DND-41 (cell line): ENCODE measurements around the gene C15orf40.

ENCODE experiments used
- EZH2 ChIP-seq: IDR thresholded peaks from 3 replicates; pipeline ENCODE4 v1.6.1; 2012; ENCODE audit warnings: borderline replicate concordance, low read depth, mild to moderate bottlenecking, moderate library complexity, low read length, inconsistent platforms; ENCODE audit not compliant: severe bottlenecking
- TF ChIP-seq, protein P1 (sequence below): IDR thresholded peaks from 2 replicates; pipeline ENCODE4 v1.5.1; 2012; ENCODE audit warnings: borderline replicate concordance, low read length, moderate library complexity, mild to moderate bottlenecking; ENCODE audit not compliant: poor library complexity, severe bottlenecking; ENCODE audit errors: extremely low read depth

DNA sequence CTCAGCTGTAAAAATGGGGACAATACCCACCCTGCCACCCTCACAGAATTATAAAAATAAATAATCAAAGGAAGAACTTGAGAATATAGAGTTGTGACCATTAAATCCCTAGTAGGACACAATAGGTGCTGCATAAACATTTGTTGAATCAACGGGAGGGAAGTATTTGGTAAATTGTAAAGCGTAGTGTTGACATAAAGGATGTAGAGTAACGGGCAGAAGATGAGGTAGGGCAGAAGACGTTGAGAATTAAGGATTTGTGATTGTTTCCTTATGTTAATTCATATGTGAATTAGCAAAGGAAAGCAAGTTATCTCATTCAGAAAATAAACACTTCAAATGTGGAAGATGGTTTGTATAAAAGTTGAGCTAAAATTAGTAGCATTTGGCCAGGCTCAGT, 18.3 kb downstream of the C15orf40 start:
- TF ChIP-seq, protein P1, sequence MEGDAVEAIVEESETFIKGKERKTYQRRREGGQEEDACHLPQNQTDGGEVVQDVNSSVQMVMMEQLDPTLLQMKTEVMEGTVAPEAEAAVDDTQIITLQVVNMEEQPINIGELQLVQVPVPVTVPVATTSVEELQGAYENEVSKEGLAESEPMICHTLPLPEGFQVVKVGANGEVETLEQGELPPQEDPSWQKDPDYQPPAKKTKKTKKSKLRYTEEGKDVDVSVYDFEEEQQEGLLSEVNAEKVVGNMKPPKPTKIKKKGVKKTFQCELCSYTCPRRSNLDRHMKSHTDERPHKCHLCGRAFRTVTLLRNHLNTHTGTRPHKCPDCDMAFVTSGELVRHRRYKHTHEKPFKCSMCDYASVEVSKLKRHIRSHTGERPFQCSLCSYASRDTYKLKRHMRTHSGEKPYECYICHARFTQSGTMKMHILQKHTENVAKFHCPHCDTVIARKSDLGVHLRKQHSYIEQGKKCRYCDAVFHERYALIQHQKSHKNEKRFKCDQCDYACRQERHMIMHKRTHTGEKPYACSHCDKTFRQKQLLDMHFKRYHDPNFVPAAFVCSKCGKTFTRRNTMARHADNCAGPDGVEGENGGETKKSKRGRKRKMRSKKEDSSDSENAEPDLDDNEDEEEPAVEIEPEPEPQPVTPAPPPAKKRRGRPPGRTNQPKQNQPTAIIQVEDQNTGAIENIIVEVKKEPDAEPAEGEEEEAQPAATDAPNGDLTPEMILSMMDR = no peak
- no peak for TF ChIP-seq EZH2
